ENCODE results near the gene RRAGD. TPM values are rescaled to one million over a fixed set of nuclear protein-coding genes. Genes with fewer than 3 reads are reported as not detected.

The RRAGD gene
- total and polyA plus RNA-seq, 7 donors = 2.8 to 19.8 (median 12.0) TPM

- Histone ChIP-seq H3K4me3 (no peak overlapping the region), H3K27ac (no peak overlapping the region), H3K36me3 (no peaks in the 10 kb centered on the region), H3K4me1 (peaks cover 0 to 27% (median 16%) of the 10 kb centered on the region in 4 donors), H3K9me3 (no peaks in the 10 kb centered on the region), H3K27me3 (no peaks in the 10 kb centered on the region)
- DNase-seq = no peak
- intact Hi-C loops (cut with DNase I) = no loop called here
- WGBS, 2 donors = 74 to 77% methylated on average over 2 of the region's 2 CpGs
- TF ChIP-seq POLR2AphosphoS5 (IDR thresholded peaks at IDR 0.05) (no peak), POLR2A (IDR thresholded peaks at IDR 0.05) (no peak), EP300 (IDR thresholded peaks at IDR 0.05) (no peak), CTCF (IDR thresholded peaks at IDR 0.05) (no peak)
Observed at GRCh38 chr6:89454300-89454699, 42.2 kb upstream of the RRAGD start.

- 89% methylated on average over 1 of the region's 1 CpG for WGBS, 2 donors
- TF ChIP-seq CTCF (IDR thresholded peaks at IDR 0.05) (no peak), POLR2A (IDR thresholded peaks at IDR 0.05) (no peak), EP300 (IDR thresholded peaks at IDR 0.05) (no peak), POLR2AphosphoS5 (IDR thresholded peaks at IDR 0.05) (no peak)
- H3K4me3 ChIP-seq = no peak overlapping the region
- no peak for DNase-seq
- H3K4me1 ChIP-seq = peaks cover 0 to 27% (median 16%) of the 10 kb centered on the region in 4 donors
- H3K36me3 ChIP-seq = no peaks in the 10 kb centered on the region
- H3K27me3 ChIP-seq = no peaks in the 10 kb centered on the region
- H3K9me3 ChIP-seq = no peaks in the 10 kb centered on the region
- intact Hi-C loops (cut with DNase I) = no loop called here
- H3K27ac ChIP-seq = peak overlapping the region in 2 of 4 donors; percentile 25 to 30
Observed at GRCh38 chr6:89452281-89452680, 40.2 kb upstream of the RRAGD start.

DNA sequence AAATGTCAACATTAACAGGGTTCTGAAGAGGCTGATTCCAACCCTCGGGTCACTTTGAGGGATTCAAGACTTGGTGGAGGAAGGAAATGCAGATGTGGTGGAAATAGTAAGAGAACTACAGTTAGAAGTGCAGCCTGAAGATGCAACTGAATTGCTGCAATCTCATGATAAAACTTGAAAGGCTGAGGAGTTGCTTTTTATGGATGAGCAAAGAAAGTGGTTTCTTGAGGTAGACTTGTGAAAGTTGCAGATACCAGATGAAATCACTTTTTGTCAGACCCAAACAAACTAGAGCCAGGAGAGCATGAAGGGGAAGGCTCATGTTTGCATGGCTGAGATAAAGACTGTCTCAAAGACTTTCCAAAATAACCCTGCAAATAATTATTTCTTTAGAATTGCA lies 37.1 kb upstream of the RRAGD start:
- WGBS, 2 donors = 27 to 51% methylated on average over 1 of the region's 1 CpG
- Histone ChIP-seq H3K4me3 (no peak overlapping the region), H3K27ac (no peak overlapping the region), H3K36me3 (no peaks in the 10 kb centered on the region), H3K27me3 (no peaks in the 10 kb centered on the region), H3K9me3 (no peaks in the 10 kb centered on the region), H3K4me1 (peaks cover 0 to 27% (median 16%) of the 10 kb centered on the region in 4 donors)
- no peak for TF ChIP-seq CTCF (IDR thresholded peaks at IDR 0.05)
- no peak for TF ChIP-seq POLR2AphosphoS5 (IDR thresholded peaks at IDR 0.05)
- TF ChIP-seq EP300 (IDR thresholded peaks at IDR 0.05) = no peak
- TF ChIP-seq POLR2A (IDR thresholded peaks at IDR 0.05) = no peak
- intact Hi-C loops (cut with DNase I) = no loop called here
- no peak for DNase-seq

DNA sequence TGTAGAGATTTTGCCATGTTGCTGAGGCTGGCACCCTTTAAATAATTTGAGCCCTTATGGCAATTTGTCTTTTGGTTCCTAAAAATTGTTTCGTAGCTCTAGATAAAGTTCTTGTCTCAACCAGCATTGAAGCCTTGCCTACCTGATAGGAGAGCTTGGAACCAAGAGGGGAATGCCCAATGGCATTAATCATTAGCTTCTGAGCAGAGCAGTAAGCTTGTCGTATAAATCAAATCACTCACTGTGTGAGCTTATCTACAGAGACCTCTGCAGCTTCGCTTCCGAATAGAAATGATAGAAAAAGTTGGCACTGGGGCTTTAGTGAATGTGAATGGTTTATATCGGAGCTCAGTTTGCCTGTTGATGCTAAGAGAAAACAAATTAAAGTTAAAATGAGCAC lies 31.6 kb upstream of the RRAGD start:
- Histone ChIP-seq H3K27ac (no peak overlapping the region), H3K4me3 (no peak overlapping the region), H3K9me3 (no peaks in the 10 kb centered on the region), H3K36me3 (no peaks in the 10 kb centered on the region), H3K27me3 (no peaks in the 10 kb centered on the region), H3K4me1 (no peaks in the 10 kb centered on the region)
- WGBS, 2 donors = 76 to 83% methylated on average over 5 of the region's 5 CpGs
- no peak for DNase-seq
- no peak for TF ChIP-seq POLR2A (IDR thresholded peaks at IDR 0.05)
- no peak for TF ChIP-seq POLR2AphosphoS5 (IDR thresholded peaks at IDR 0.05)
- TF ChIP-seq CTCF (IDR thresholded peaks at IDR 0.05) = no peak
- no peak for TF ChIP-seq EP300 (IDR thresholded peaks at IDR 0.05)
- intact Hi-C loops (cut with DNase I) = no loop called here

DNA sequence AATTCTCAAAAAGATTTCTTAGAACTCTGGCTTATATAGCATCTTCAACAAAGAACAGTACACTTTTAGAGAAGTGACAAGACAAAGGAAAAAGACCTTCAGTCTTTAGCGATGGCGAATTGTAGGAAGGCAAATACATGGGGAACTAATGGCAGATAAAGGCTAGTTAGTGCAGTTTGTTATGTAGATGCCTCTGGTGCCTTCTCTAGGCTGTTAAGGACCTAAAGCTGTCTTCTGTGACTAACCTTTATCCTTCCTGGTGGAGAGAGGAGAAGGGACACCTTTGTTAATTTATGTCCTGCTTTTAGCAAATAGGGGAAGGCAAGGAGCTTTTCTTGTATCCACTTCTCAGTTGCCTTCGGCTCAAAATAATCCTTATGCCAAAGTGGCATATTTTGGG lies 28.1 kb upstream of the RRAGD start:
- Histone ChIP-seq H3K36me3 (no peaks in the 10 kb centered on the region), H3K4me3 (no peak overlapping the region), H3K9me3 (no peaks in the 10 kb centered on the region), H3K27me3 (no peaks in the 10 kb centered on the region), H3K4me1 (peaks cover 0 to 4% (median 0%) of the 10 kb centered on the region in 4 donors), H3K27ac (no peak overlapping the region)
- DNase-seq = no peak
- TF ChIP-seq EP300 (IDR thresholded peaks at IDR 0.05) (no peak), CTCF (IDR thresholded peaks at IDR 0.05) (no peak), POLR2A (IDR thresholded peaks at IDR 0.05) (no peak), POLR2AphosphoS5 (IDR thresholded peaks at IDR 0.05) (no peak)
- intact Hi-C loops (cut with DNase I) = no loop called here
- 95 to 99% methylated on average over 3 of the region's 3 CpGs for WGBS, 2 donors

All from sigmoid colon (tissue), 7 donors.